ENCODE data around the gene XRN1.

DNA sequence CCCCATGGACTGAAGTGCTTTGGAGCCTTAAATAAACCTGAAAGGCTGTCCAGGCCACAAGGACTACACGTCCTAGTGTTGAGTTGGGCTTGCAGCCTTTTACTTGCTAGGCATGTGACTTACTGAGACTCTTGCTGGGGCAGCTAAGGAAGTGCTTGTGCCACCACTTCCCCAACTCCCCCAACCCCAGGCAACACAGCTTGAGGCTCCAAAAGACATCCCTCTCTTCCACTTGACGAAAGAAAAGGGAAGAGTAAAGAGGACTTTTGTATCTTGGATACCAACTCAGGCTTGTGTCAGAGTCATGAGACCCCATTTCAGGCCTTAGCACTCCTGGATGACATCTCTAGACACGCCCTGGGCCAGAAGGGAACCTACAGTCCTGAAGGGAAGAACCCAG is 109.8 kb downstream of the XRN1 start:
- TF ChIP-seq, protein P1, sequence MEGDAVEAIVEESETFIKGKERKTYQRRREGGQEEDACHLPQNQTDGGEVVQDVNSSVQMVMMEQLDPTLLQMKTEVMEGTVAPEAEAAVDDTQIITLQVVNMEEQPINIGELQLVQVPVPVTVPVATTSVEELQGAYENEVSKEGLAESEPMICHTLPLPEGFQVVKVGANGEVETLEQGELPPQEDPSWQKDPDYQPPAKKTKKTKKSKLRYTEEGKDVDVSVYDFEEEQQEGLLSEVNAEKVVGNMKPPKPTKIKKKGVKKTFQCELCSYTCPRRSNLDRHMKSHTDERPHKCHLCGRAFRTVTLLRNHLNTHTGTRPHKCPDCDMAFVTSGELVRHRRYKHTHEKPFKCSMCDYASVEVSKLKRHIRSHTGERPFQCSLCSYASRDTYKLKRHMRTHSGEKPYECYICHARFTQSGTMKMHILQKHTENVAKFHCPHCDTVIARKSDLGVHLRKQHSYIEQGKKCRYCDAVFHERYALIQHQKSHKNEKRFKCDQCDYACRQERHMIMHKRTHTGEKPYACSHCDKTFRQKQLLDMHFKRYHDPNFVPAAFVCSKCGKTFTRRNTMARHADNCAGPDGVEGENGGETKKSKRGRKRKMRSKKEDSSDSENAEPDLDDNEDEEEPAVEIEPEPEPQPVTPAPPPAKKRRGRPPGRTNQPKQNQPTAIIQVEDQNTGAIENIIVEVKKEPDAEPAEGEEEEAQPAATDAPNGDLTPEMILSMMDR (IDR thresholded peaks at IDR 0.05): no peak
- no peak for TF ChIP-seq POLR2A (IDR thresholded peaks at IDR 0.05)
